SK-N-SH (cell line): ENCODE results near the gene NBEAL1. TPM values are rescaled to one million over a fixed set of nuclear protein-coding genes. Genes with fewer than 3 reads are reported as not detected.
"Not testable (repeated sequence)": the region's sequence is repeated elsewhere in the genome, so short reads cannot be mapped to it uniquely, and the experiment has no call there.

Experiments used
- CTCF ChIA-PET: fragments of 300-600, 350-600 bp; formaldehyde crosslinking; extraction: SDS; loops from one replicate; lab custom pipeline; 2021; lab: Yijun Ruan, JAX
- POLR2A ChIA-PET: fragments of 350-600 bp; sonication (Branson Sonifier 250); formaldehyde crosslinking; extraction: SDS; loops from one replicate; lab custom pipeline; 2020; ENCODE audit warnings: antibody characterized with exemption, inconsistent platforms; lab: Yijun Ruan, JAX
- DNase-seq: peaks from one replicate; pipeline ENCODE4 v3.0.0; 2012
- H2AFZ ChIP-seq: fragments of 200-600 bp; sonication (generic); 2 replicates; pipeline ENCODE4 v1.8.1; 2016; ENCODE audit warnings: antibody characterized with exemption, mild to moderate bottlenecking, low read depth
- H3F3A ChIP-seq: fragments of 200-600 bp; sonication (generic); replicated peaks from 2 replicates; pipeline ENCODE3; 2016; ENCODE audit warnings: antibody characterized with exemption, mild to moderate bottlenecking; ENCODE audit not compliant: insufficient read depth
- H3K27ac ChIP-seq, 2 experiments: fragments of 200-500 bp in 1 of 2; fragments of 200-600 bp in 1 of 2; sonication (Bioruptor generic) in 1 of 2; sonication (generic), shearing (Covaris generic) in 1 of 2; 2 replicates each; pipeline versions ENCODE4 v1.5.1 to v1.6.1; 2014 to 2016; ENCODE audit warnings: low read depth in 2 of 2, inconsistent platforms in 1 of 2, low read length in 1 of 2, mild to moderate bottlenecking in 1 of 2, mixed read lengths in 1 of 2
- H3K27me3 ChIP-seq: fragments of 200-600 bp; sonication (generic), shearing (Covaris generic); 2 replicates; pipeline ENCODE4 v1.6.1; 2016; ENCODE audit warnings: mixed run types; ENCODE audit not compliant: insufficient read depth
- H3K36me3 ChIP-seq, 2 experiments: fragments of 200-500 bp in 1 of 2; fragments of 200-600 bp in 1 of 2; sonication (Bioruptor generic) in 1 of 2; sonication (generic) in 1 of 2; replicated peaks in 1 of 2; 2 replicates each; pipeline versions ENCODE3 to v1.5.1; 2014 to 2016; ENCODE audit warnings: low read length in 1 of 2, mild to moderate bottlenecking in 1 of 2; ENCODE audit not compliant: insufficient read depth in 2 of 2, control insufficient read depth in 1 of 2
- H3K4me1 ChIP-seq, 2 experiments: fragments of 200-500 bp in 1 of 2; fragments of 200-600 bp in 1 of 2; sonication (Bioruptor generic) in 1 of 2; sonication (generic), shearing (Covaris generic) in 1 of 2; 2 replicates each; pipeline versions ENCODE4 v1.5.1 to v1.6.1; 2014 to 2016; ENCODE audit warnings: low read depth in 1 of 2, low read length in 1 of 2, mixed run types in 1 of 2; ENCODE audit not compliant: insufficient read depth in 2 of 2, control insufficient read depth in 1 of 2
- H3K4me2 ChIP-seq: fragments of 200-600 bp; sonication (generic), shearing (Covaris generic); 2 replicates; pipeline ENCODE4 v1.6.1; 2017; ENCODE audit warnings: mixed run types
- H3K4me3 ChIP-seq, 2 experiments: fragments of 200-500 bp in 1 of 2; fragments of 200-600 bp in 1 of 2; sonication (Bioruptor generic) in 1 of 2; sonication (generic), shearing (Covaris generic) in 1 of 2; 2 replicates each; pipeline versions ENCODE4 v1.5.1 to v1.8.1; 2014 to 2016; ENCODE audit warnings: low read depth in 2 of 2, inconsistent platforms in 1 of 2, low read length in 1 of 2, mild to moderate bottlenecking in 1 of 2, mixed read lengths in 1 of 2, moderate library complexity in 1 of 2
- H3K79me2 ChIP-seq: fragments of 200-600 bp; sonication (generic); 2 replicates; pipeline ENCODE4 v1.8.1; 2017; ENCODE audit warnings: mild to moderate bottlenecking; ENCODE audit not compliant: insufficient read depth
- H3K9ac ChIP-seq: fragments of 200-600 bp; sonication (generic); 2 replicates; pipeline ENCODE4 v1.6.1; 2017; ENCODE audit warnings: mixed run types
- H3K9me2 ChIP-seq: fragments of 200-600 bp; sonication (generic); 2 replicates; pipeline ENCODE4 v1.6.1; 2017; ENCODE audit warnings: mixed run types
- H3K9me3 ChIP-seq: fragments of 200-600 bp; sonication (generic); 2 replicates; pipeline ENCODE4 v1.6.1; 2017; ENCODE audit warnings: mixed run types, mild to moderate bottlenecking, moderate library complexity
- H4K20me1 ChIP-seq: fragments of 200-600 bp; sonication (generic); 2 replicates; pipeline ENCODE4 v1.6.1; 2017; ENCODE audit warnings: mild to moderate bottlenecking, mixed run types; ENCODE audit not compliant: insufficient read depth
- ELF1 ChIP-seq: IDR thresholded peaks from 2 replicates; pipeline ENCODE4 v1.4.0; 2012
- EP300 ChIP-seq, 2 experiments: IDR thresholded peaks; 2 replicates each; pipeline versions ENCODE4 v1.4.0 to v1.6.1; 2012; ENCODE audit warnings: borderline replicate concordance in 1 of 2, low read depth in 1 of 2, low read length in 1 of 2
- FOXJ3 ChIP-seq: sonication (generic); formaldehyde crosslinking; IDR thresholded peaks from 2 replicates; pipeline ENCODE4 v1.5.1; 2020; ENCODE audit warnings: mild to moderate bottlenecking, missing genetic modification reagents
- FOXM1 ChIP-seq: IDR thresholded peaks from 2 replicates; pipeline ENCODE4 v1.4.0; 2012; ENCODE audit warnings: low read depth, mild to moderate bottlenecking
- IRF3 ChIP-seq: fragments of 150-350 bp; IDR thresholded peaks from 2 replicates; pipeline ENCODE4 v1.6.1; 2016; ENCODE audit warnings: mild to moderate bottlenecking, low read depth, low read length
- MAX ChIP-seq: IDR thresholded peaks from 2 replicates; pipeline ENCODE4 v1.4.0; 2012; ENCODE audit warnings: low read depth
- MEF2A ChIP-seq: IDR thresholded peaks from 2 replicates; pipeline ENCODE4 v1.4.0; 2012; ENCODE audit warnings: low read depth, borderline replicate concordance
- MXI1 ChIP-seq: IDR thresholded peaks from 2 replicates; pipeline ENCODE4 v1.6.1; 2012; ENCODE audit warnings: mild to moderate bottlenecking, low read depth, low read length, improper control_type of control experiment
- RAD21 ChIP-seq: IDR thresholded peaks from 2 replicates; pipeline ENCODE4 v1.6.1; 2012; ENCODE audit warnings: mild to moderate bottlenecking, low read length
- RCOR1 ChIP-seq: fragments of 150-350 bp; IDR thresholded peaks from 2 replicates; pipeline ENCODE4 v1.6.1; 2017; ENCODE audit warnings: antibody characterized with exemption, low read length
- RFX5 ChIP-seq: IDR thresholded peaks from 2 replicates; pipeline ENCODE4 v1.6.1; 2012; ENCODE audit warnings: mild to moderate bottlenecking, improper control_type of control experiment, low read length
- TAF1 ChIP-seq: IDR thresholded peaks from 2 replicates; pipeline ENCODE4 v1.6.1; 2012; ENCODE audit warnings: low read depth, mild to moderate bottlenecking, low read length, moderate library complexity, borderline replicate concordance
- TEAD4 ChIP-seq: IDR thresholded peaks from 2 replicates; pipeline ENCODE4 v1.4.0; 2012; ENCODE audit warnings: mild to moderate bottlenecking, borderline replicate concordance; ENCODE audit not compliant: insufficient read depth
- YY1 ChIP-seq: IDR thresholded peaks from 2 replicates; pipeline ENCODE4 v1.4.0; 2012; ENCODE audit warnings: low read depth, mild to moderate bottlenecking
- ZBTB33 ChIP-seq: IDR thresholded peaks from 2 replicates; pipeline ENCODE4 v1.4.0; 2012; ENCODE audit warnings: low read depth, borderline replicate concordance
- WGBS: methylation state at CpG from one replicate; pipeline ENCODE4 v1.1.6; 2017; ENCODE audit warnings: low lambda C conversion rate; 5-methylcytosine and 5-hydroxymethylcytosine counted together
- polyA plus RNA-seq, 3 experiments: library from polyadenylated mRNA; depleted of rRNA; stranded (reverse); fragments of >200 nt; gene quantifications; 2 replicates each; pipeline ENCODE4 v1.2.3, GENCODE V29; 2012
- TF ChIP-seq, protein P1 (sequence below): IDR thresholded peaks from 2 replicates; pipeline ENCODE4 v1.4.0; 2012; ENCODE audit warnings: low read depth, borderline replicate concordance
- TF ChIP-seq, protein P2 (sequence below): IDR thresholded peaks from 2 replicates; pipeline ENCODE4 v1.6.1; 2012; ENCODE audit warnings: mild to moderate bottlenecking, low read depth, low read length, moderate library complexity

NBEAL1 gene
- polyA plus RNA-seq, 1 of the 3 experiments (the other 2 are of a cell fraction) = 3.3 TPM

- H3K9me2 ChIP-seq, H3K27me3 ChIP-seq, H3F3A ChIP-seq, DNase-seq, H3K4me2 ChIP-seq, H3K9ac ChIP-seq, H3K27ac ChIP-seq, H3K9me3 ChIP-seq, POLR2A ChIA-PET, H3K4me1 ChIP-seq, H4K20me1 ChIP-seq, H3K79me2 ChIP-seq, H3K4me3 ChIP-seq, H2AFZ ChIP-seq: not testable (repeated sequence)
- peaks cover 10 to 18% of the 10 kb centered on the region in 2 experiments for H3K36me3 ChIP-seq
- WGBS = 59% methylated on average over 2 of the region's 2 CpGs
- CTCF ChIA-PET = interaction anchor here (1.3 kb wide), 2 partner anchors 13 to 397 kb away, joined by 3 read pairs; no protein-coding TSS in a partner anchor
Observed at GRCh38 chr2:202969404-202969803, 45.3 kb upstream of the NBEAL1 start.

DNA sequence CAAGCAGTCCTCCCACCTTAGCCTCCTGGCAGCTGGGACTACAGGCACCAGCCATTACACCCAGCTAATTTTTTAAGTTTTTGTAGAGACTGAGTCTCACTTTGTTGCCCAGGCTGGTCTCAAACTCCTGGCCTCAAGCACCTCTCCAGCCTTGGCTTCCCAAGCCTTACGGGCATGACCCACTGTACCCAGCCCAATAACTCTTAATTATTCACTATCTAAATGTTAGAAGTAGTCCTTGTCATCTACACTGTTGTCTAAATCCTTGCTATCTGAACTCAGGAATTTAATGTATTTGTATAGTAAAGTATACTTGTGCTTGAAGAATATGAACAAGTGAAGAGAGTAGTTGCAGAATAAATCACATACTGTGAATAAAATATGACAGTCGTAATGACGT lies 37.9 kb upstream of the NBEAL1 start:
- H3K4me3 ChIP-seq = no peak overlapping the region
- no peak for DNase-seq
- TF ChIP-seq MXI1 = no peak
- TF ChIP-seq RFX5 = no peak
- no peak for TF ChIP-seq TEAD4
- TF ChIP-seq FOXJ3 (CRISPR knock-in tag) = no peak
- TF ChIP-seq IRF3 = no peak
- TF ChIP-seq FOXM1 = no peak
- TF ChIP-seq ELF1 = no peak
- TF ChIP-seq MAX = no peak
- TF ChIP-seq RCOR1 = no peak
- no peak for TF ChIP-seq EP300 (IDR thresholded peaks at IDR 0.05; ENCODE audit: borderline replicate concordance in 1 of 2, low read depth in 1 of 2, low read length in 1 of 2)
- TF ChIP-seq TAF1 = no peak
- no peak for TF ChIP-seq RAD21
- TF ChIP-seq YY1 = no peak
- no peak for TF ChIP-seq ZBTB33
- no peak for TF ChIP-seq MEF2A
- TF ChIP-seq, protein P1, sequence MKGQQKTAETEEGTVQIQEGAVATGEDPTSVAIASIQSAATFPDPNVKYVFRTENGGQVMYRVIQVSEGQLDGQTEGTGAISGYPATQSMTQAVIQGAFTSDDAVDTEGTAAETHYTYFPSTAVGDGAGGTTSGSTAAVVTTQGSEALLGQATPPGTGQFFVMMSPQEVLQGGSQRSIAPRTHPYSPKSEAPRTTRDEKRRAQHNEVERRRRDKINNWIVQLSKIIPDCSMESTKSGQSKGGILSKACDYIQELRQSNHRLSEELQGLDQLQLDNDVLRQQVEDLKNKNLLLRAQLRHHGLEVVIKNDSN = no peak
- TF ChIP-seq, protein P2, sequence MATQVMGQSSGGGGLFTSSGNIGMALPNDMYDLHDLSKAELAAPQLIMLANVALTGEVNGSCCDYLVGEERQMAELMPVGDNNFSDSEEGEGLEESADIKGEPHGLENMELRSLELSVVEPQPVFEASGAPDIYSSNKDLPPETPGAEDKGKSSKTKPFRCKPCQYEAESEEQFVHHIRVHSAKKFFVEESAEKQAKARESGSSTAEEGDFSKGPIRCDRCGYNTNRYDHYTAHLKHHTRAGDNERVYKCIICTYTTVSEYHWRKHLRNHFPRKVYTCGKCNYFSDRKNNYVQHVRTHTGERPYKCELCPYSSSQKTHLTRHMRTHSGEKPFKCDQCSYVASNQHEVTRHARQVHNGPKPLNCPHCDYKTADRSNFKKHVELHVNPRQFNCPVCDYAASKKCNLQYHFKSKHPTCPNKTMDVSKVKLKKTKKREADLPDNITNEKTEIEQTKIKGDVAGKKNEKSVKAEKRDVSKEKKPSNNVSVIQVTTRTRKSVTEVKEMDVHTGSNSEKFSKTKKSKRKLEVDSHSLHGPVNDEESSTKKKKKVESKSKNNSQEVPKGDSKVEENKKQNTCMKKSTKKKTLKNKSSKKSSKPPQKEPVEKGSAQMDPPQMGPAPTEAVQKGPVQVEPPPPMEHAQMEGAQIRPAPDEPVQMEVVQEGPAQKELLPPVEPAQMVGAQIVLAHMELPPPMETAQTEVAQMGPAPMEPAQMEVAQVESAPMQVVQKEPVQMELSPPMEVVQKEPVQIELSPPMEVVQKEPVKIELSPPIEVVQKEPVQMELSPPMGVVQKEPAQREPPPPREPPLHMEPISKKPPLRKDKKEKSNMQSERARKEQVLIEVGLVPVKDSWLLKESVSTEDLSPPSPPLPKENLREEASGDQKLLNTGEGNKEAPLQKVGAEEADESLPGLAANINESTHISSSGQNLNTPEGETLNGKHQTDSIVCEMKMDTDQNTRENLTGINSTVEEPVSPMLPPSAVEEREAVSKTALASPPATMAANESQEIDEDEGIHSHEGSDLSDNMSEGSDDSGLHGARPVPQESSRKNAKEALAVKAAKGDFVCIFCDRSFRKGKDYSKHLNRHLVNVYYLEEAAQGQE = no peak
- TF ChIP-seq, all 33 proteins: peak for 0
- H3K4me1 ChIP-seq = no peaks in the 10 kb centered on the region
- H3K9me3 ChIP-seq = no peaks in the 10 kb centered on the region; the same call in 1 of the 2 replicates
- H3K9me2 ChIP-seq = no peaks in the 10 kb centered on the region
- H3F3A ChIP-seq = no peaks in the 10 kb centered on the region
- ChIA-PET POLR2A (no interaction called here), CTCF (no interaction called here)
- WGBS = 96% methylated on average over 3 of the region's 3 CpGs
- H4K20me1 ChIP-seq = no peaks in the 10 kb centered on the region
- H3K27me3 ChIP-seq = no peaks in the 10 kb centered on the region
- H3K9ac ChIP-seq = no peak overlapping the region
- H3K36me3 ChIP-seq = peaks cover under 1 to 4% of the 10 kb centered on the region in 2 experiments
- no peaks in the 10 kb centered on the region for H3K79me2 ChIP-seq
- H3K27ac ChIP-seq = no peak overlapping the region
- no peak overlapping the region for H3K4me2 ChIP-seq
- no peak overlapping the region for H2AFZ ChIP-seq
